ENCODE data around the gene VSTM2B.
A peak's percentile ranks its signal among the peaks of the same experiment; 100 is the strongest.

The VSTM2B gene

DNA sequence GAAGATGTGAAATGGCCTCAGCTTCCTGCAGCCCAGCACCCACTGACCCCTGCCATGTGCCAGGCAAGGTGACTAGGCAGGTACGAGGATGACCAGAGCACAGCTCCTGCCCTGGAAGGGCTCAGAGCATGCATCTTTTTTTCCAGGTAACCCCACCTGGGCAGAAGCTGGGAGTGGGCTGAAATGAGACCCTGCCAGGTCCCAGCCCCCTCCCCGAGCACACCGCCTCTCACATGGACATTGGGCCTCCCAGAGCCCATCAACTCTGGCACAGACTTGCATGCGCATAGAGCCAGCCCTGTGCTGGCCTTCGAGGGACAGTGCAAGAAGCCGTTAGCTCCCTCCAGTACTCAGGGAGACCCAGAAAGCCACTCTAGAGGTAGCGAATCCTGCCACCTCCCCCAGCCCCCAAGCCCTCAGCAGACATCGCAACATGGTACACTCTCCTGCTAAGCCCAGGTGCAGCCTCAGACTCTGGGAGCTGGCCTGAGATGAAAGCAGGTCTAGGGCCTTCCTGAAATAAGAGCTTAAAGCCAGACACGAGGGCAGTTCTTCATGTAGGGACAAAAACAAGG is 8.9 kb upstream of the VSTM2B start:
- DNase-seq, result no peak

DNA sequence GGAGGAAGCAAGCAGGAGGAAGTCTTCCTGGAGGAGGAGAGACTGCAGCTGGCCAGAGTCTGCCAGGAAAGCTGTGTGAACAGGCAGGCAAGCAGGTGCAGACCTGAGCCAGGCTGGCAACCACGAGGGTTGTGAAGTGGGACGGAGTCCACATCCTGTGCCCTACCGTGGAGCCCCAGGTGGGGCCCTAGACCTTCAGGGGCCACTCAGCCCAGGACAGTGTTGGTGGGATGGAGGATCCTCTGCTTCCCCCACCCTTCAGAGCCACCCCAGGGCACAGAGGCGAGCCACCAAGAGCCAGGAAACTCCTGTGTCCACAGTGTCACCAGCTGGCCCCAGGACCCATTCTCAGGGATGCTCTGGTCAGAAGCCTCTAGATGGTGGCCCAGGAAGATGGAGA is 8.4 kb upstream of the VSTM2B start:
- DNase-seq, result no peak

DNA sequence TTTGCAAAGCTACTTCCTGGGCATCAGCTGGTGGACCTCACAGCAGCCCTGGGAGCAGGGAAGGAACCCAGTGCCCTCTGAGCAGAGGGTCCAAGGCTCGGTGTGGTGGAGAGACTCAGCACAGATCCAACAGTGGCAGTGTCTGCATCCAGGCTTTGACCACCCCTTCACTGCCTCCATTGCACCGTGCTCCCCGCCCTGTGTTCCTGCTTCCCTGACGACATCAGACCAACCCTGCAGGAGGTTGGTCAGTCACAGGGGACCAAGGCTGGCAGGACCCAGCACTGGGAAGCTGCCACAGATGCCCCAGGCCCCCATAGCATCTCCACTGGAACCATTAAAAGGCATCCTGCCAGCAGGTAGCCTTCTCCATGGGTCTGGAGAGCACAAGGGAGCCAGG is 7.8 kb upstream of the VSTM2B start:
- no peak for DNase-seq

DNA sequence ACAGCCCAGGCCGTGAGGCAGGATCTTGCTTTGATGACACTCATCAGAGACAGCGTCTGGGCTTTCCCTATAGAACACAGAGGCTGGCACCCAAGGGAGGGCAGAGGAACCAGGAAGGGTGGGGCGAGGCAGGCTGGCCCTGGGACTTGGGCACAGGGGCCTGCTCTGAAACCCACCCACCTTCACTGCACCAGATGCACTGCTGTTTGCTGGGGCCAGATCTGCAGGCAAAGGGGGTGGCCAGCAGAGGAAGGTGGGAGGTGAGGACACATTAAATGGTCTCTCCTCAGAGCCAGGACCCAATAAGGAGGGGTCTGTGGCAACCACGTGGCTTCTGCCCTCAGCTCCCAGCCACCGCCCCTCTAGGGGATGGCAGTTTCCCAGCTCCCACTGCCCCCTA is 6.6 kb upstream of the VSTM2B start:
- DNase-seq, result no peak

DNA sequence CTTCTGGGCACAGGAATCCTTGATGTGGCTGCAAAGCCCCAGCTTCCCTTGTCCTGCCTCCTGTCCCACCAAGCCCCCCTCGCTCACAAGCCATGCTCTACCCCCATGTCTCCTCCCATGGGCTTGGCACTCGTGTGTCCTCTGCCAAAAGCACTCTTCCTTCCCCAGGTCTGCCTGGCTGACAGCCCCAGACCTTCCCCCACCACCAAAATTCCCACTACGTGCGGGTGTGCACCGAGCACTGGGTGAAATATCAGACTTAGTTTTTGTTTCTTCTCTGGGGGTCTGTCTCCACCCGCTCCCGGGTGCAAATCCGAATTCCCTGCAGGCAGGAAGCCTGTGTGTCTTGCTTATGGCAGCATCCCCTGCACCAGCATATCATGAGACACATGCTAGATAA is 5.9 kb upstream of the VSTM2B start:
- no peak for DNase-seq

DNA sequence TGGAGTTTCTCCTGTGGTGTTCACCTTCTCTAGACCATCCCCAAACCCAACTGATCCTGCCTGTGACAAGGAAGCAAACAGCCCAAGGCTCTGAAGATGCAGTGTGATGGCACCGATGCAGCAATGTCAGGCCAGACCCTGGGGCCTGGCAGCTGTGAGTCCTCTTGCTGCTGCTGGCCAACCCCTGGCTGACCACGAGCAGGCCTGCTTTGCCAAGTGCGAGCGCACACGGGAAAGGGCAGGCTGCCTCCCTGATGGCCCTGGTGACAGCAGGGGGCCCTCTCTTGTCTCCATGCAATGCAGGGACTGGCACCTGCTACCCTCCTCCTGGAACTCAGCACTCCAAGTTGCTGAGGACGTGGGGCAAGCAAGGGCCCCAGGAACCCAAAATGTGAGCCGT is 5.4 kb upstream of the VSTM2B start:
- DNase-seq, result no peak

DNA sequence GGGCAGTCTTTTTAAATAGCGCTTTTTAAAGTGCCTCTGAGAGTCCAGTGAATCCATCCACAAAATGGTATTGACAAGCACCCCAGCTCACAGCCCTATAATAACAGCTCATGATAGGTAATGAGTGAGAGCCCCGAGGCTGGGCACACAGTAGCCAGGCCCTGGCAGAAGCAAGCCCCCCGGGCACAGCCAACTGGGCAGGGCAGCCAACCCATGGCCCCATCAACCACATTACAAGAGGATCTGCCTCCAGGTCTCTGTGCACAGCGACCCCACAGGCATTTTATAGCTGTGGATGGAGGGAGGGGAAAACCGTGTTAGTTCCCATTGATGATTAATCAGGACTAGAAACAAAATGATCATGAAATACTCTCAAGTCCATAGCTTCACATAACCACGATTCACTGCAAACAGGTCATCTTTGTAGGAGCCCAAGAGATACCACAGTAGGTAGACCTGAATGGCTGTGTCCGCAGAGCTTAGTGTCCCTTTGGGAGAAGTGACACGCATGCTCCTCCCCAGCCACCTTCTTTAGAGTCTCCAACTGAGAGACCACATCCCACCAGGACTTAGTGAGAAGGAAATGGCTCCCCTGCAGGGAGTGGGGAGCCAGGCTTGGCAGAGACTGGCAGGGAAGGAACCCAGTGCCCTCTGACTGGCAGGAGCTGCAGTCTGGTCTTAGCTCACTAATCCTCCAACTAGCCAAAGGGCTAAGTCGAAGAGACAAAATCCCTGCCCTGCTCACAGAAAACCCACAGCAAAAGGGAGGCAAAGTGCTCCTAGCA is 4.3 kb upstream of the VSTM2B start:
- DNase-seq, result no peak

DNA sequence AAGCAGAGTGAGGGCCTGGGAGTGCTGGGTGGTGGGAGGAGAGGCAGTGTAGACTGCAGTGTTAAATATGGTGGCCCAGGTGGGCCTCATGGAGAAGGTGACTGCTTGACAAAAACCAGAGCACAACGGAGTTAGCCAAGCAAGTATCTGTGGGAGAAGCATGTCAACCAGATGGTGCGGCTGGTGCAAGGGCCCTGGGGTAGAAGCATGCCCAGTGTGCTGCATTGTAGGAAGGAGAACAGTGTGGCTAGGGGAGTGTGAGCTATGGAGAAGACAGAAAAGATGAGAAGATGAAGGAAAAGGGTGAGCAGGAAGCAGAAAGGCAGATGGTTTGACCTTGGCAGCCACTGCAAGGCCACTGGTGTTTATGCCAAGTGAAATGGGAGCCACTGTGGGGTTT is 2.2 kb upstream of the VSTM2B start:
- no peak for DNase-seq

DNA sequence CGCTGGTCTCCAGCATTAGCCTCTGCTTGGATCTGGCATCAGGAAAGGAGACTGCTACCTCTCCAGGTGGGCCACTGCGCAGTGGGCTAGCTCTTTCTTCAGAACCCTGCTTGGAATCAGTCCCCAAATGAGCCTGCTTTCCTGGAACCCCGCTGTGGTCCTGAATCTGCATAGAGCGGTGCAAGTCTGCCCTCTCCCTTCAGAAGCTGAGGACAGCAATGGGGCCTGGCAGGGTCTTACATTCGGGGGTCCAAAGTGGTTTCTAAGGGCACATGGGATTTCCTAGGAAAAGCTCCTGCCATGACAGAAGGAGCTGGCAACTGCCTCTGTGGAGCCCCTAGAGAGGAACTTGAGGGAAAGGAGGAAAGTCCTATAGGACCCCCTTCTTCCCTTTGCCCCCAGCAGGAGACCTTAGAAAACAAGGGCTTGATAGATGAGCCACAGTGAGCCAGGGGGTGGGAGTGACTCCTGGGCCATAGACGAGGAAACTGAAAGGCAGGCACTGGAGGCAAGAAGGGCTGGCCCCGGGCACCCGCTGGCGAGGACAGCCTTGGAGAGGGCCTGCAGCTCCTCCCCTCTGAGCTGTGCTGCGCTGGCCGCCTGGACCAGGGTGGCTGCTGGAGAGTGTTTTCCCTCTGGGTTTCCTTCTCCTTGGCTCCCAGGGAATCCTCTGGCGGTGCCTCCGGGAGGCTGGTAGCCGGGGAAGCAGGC is 1.4 kb upstream of the VSTM2B start:
- no peak for DNase-seq

DNA sequence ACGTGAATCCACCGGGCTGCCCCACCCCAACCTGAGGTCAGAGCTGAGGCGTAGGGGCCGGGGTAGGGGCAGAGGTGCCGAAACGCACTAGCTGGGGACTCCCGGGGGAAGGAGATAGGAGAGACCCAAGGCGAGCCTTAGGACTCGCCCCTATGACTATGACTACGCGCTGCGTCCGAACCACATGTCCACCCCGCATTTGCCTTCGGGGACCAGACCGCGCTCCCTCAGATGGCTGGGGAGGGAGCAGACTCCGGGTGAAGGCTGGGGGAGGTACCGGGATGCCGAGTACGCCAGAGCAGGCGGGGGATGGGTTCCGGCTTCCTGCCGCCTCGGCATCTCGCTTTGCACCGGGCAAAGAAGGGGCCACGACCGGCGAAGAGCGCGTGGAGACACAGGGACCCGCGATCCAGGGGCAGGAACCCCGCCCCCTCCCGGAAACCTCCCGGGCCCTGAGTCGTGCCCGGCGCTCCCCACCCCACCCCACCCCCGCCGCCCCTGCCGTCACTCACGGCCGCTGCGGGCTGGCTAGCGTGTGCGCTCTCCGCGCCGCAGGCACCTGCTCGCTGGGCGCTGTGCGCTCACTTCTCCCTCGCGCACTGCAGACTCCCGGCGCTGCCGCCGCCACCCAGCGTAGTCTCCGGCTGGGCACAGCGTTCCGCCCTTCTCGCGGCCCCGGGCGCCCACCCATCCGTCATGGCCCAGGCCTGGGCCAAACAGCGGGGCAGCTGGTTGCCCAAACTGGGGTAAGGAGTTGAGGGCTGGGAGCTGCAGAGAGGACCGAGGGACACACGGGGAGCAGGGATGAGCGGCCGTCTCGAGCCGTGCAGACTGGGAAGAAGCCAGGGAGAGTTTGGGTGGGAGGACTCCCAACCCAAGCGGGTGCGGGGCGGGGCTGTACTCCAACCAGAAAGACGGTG is 622 bp upstream of the VSTM2B start:
- DNase-seq, result peak; percentile 32

DNA sequence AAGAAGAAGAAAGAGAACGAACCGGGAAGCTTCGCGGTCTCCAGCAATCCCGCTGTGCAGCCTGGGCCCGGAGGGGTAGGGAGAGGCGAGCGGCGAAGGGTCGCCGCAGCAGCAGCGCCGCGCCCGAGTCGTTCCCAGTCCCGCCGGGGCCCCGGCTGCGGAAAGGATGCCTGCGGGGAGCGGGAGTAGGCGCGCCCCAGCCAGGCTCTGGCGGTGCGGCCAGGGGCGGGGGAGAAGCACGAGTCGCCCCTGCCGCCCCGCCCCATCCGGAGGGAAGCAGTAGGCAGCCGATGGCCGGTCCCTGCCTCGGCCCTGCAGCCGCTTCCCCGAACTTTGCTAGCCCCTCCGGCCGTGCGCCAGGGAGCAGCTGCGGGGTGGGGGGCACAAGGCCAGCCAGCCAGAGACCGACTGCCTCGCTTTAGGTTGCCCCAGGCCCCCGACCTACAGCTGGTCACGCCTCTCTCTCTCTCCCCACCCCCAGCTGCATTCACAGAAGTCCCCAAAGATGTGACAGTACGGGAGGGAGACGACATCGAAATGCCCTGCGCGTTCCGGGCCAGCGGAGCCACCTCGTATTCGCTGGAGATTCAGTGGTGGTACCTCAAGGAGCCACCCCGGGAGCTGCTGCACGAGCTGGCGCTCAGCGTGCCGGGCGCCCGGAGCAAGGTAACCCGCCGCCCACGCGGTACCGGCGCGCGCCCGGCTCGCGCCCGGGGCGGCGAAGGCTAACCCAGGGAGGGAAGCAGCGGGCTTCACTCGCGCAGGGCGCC is 1.1 kb downstream of the VSTM2B start:
- DNase-seq, result peak; percentile 63

DNA sequence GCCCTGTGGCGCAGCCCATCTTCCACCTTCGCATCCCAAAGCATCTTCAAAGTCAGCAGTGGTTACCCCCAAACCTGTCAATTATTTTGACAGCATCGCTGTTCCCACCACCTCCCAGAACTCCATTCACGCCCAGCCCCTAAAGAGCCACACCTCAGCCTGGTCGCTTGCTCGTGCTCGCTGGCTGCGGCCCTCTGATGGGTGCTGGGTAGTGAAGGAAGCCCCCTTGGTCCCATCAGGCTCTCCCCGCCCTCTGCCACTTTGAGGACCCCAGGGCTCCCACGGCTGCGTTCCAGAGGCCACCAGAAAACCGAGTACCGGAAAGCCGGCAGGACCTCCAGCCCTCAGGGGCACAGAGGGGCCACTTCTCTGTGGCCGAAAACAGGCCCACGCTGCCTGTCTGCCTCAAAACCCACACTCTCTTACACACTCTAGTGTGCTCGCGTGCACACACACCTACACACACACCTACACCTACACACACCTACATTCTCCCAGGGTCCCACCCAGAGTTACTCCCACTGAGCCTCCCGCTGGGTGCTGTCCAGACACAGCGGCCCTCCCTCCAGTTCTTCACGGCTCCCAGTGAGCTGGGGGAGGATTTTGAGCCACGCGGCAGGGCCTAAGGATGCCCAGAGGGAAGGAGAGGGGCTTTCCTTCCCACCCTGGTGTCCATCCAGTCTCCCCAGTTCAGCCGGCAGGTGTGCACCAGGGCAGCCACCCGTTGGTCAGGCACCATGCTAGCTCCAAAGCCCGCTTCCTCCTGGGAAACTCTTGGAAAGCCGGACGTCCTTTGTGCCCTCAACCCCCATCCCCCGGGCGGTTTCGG is 1.9 kb downstream of the VSTM2B start:
- no peak for DNase-seq

DNA sequence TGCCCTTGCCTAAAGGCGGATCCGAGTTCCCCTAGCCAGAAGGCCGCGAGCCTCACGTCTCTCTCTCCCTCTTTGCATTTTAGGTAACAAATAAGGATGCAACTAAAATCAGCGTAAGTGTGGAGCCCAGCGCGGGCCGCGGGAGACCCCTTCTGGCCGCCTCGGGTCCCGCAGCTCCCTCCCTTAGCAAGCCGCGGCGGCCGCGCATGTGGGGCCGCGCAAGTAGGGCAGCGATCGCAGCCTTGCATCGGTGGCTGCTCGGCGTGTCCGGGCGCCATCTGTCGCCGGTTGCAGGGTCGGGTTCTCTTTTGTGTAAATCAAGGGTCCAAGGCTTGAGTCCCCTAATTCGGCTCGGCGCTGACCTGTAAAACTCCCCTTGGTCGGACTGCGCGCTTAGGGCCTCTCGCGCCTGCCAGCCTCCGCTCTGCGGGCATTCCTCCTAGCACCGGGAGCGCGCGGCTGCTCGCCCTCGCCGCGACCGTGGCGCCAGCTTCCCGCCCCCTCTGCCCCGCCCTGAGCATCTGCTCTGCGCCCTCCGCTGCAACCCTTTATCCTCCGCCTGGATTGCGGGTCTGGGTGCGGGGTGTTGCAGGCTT is 2.7 kb downstream of the VSTM2B start:
- peak; percentile 86 for DNase-seq

DNA sequence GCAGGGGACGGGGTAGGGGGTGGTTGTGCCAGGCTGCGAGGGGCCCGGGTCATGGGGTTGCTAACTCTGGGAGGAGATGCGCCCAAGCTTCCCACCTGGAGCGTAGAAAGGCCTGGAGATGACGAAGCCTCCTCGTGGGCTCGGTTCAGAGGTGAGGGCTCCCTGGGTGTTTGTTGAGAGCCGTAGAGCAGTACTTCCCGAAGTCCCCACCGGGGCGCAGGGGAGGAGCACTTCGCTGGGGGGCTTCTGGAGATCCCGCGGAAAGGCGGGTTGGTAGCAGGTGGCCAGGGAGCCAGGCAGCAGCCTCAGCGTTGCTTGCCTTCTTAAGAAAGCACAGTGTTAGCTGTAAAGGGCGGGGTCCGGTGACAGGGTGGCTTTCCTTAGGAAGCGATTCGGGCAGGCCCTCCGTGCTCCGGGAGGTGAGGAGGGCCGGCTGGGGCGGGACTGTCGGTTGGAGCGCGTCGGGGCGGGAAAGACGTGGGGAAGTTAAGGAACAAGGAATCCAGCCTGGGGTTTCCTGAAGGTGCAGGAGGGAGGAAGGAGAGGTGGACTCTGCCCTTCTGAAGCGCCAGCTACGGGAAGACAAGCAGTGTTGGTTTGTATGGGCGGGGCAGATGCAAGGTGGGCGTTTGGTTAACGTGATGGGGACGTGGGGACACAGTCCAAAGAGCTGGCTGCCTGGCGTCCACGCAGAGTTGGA is 3.3 kb downstream of the VSTM2B start:
- DNase-seq, result peak; percentile 12

DNA sequence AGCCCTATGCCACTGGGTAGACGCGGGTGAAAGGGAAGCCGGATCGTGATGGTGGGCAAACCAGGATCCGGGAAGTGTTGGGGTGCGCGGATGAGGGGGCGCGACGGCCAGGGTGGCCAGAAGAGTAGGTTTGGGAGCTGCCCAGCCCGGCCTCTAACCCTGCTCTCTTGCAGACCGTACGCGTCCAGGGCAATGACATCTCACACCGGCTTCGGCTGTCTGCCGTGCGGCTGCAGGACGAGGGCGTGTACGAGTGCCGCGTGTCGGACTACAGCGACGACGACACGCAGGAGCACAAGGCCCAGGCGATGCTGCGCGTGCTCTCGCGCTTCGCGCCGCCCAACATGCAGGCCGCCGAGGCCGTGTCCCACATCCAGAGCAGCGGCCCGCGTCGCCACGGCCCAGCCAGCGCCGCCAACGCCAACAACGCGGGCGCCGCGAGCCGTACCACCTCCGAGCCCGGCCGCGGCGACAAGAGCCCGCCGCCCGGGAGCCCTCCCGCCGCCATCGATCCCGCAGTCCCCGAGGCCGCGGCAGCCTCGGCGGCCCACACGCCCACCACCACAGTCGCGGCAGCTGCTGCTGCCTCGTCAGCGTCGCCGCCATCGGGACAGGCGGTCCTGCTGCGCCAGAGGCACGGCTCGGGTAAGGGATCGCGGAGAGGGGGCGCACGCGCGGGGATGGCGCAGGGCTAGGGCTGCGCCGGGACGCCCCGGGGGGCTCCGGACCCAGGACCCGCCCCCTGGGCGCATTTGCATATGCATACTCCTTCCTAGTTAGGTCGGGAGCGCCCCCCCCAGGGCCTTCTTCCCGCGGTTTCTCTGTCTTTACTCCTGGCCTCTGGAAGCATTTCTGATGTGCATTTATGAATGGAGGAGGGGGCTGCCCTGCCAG is 4.1 kb downstream of the VSTM2B start:
- peak; percentile 17 for DNase-seq

DNA sequence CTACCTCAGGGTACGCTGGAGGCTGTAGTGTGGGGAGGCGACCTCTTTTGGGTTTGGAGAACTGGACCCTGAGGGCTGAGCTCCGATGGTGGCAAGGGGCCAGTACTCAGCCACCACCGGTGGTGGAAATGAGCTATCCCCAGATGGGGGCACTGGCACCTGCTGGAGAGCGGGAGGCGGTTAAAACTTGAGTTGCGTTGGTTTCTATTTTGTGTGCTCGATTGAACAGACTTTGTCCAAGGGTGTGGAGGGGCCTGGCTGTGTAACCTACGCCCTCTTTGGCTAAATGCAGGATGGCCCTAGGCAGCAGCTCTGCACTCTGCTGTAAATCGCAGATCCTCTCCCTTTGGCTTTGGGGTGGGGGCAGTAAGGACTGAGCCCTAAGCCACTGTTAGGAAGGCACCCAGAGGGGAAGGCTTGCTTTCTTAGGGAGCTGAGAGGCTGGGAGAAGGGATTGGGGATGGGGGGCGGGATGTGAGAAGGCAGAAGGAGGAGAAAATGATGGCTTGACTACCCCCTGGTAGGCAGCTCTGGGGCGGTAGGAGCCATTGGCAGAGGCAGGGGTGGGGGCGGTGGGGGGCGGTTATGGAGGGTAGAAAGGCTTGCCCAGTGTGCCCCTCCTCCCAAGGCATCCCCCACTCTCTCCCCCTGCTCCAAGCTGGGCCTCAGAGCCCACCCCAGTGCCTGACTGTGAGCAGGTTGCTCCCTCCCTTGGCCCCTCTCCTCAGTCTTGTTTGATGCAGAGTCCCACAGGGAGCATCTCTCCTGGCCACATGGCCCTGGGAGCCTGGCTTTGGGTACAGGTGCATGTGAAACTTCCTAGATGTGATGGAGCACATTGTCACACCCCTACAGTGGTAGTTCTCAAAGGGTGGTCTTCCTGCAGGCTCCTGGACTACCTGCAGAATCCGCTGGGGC is 5.0 kb downstream of the VSTM2B start:
- no peak for DNase-seq

DNA sequence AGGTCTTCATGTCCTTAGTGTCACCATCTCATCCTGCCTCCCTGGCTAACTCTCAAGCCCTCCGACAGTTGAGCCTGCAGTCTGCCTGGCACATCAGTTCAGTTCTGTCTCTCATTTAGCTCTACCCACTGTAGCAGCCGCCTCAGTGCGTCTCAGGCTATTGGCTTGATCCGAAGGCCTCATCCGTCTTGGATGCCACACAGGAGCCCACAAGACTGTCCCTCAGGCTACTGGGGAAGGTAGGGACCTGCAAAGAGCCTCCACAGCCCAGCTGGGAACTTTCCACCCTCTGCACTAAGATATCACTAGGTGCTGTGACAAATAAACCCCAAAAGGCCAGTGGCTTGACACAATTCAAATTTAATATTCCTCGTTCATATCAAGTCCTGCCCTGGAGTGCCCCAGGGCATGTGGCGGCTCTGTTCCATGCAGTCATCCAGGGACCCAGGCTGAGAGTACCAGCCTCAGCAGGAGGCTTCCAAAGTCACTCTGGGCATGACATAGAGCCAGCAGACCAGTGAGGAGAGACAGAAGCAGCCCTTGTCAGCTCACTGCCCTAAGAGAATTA is 5.7 kb downstream of the VSTM2B start:
- no peak for DNase-seq

DNA sequence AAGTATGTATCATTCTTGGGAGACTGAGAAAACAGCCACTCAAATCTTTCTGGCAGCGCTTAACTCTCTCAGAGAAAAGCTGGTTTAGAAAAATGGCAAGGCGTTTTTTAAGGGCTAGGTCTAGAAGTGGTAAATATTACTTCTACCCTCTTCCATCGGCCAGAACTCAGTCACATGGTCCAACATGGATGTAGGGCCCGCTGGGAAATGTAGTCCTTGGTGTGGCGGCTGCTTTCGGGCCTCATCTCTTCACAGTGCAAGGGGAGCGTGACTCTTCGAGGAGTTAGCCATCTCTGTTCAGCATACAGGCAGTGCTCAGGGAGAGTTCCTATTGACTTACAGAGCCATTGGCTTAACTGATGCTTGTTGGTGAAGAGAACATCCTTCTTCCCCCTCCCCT is 6.3 kb downstream of the VSTM2B start:
- no peak for DNase-seq
